HepG2 (cell line): ENCODE results near the gene RNASE13. TPM values are rescaled to one million over a fixed set of nuclear protein-coding genes. Genes with fewer than 3 reads are reported as not detected.

Source experiments
- ATAC-seq: fragments of 200-7000 bp; cut with Tn5 transposase; 3 replicates; pipeline ENCODE4 v1.9.1; 2020; ENCODE audit warnings: mild to moderate bottlenecking, moderate library complexity
- BruUV-seq: library from RNA; stranded (reverse); fragments of 400-500 nt; replicated peaks from 2 replicates; lab custom pipeline; 2021; lab: Mats Ljungman, UMichigan
- CTCF ChIA-PET: fragments of 300-600 bp; formaldehyde crosslinking; extraction: SDS; loops from one replicate; lab custom pipeline; 2021; ENCODE audit warnings: low total read pairs, inconsistent platforms, low intra/inter-chr PET ratio; lab: Yijun Ruan, JAX
- POLR2A ChIA-PET: fragments of 350-600 bp; sonication (Branson Sonifier 250); formaldehyde crosslinking; loops from one replicate; lab custom pipeline; 2020; ENCODE audit warnings: antibody characterized with exemption, inconsistent platforms; lab: Yijun Ruan, JAX
- DNase-seq: peaks from one replicate; pipeline ENCODE4 v3.0.0-alpha.2; 2015; ENCODE audit warnings: low spot score
- FAIRE-seq: peaks from 3 replicates; lab custom pipeline; 2011; peaks lifted over from hg19 to GRCh38; lab: Jason Lieb, UNC
- H2AFZ ChIP-seq: one replicate; pipeline ENCODE4 v1.6.1; 2011; ENCODE audit warnings: low read length, inconsistent platforms
- H3K27ac ChIP-seq: fragments of 300-600 bp; 3 replicates; pipeline ENCODE4 v1.8.0; 2011; ENCODE audit warnings: mixed run types, mild to moderate bottlenecking, mixed read lengths, low read length, inconsistent platforms; ENCODE audit not compliant: insufficient read depth; ENCODE audit errors: extremely low read length
- H3K27me3 ChIP-seq, 2 experiments: fragments of 200-600 bp in 1 of 2; 2 replicates in 1 of 2; 3 replicates in 1 of 2; pipeline versions ENCODE4 v1.6.0 to v1.8.0; 2011; ENCODE audit warnings: low read length in 2 of 2, mild to moderate bottlenecking in 2 of 2, moderate library complexity in 2 of 2, inconsistent platforms in 1 of 2; ENCODE audit not compliant: insufficient read depth in 2 of 2, control insufficient read depth in 1 of 2
- H3K36me3 ChIP-seq, 2 experiments: fragments of 200-600 bp in 1 of 2; replicated peaks in 1 of 2; 2 replicates in 1 of 2; 3 replicates in 1 of 2; pipeline versions ENCODE4 v1.5.1 to v1.8.0; 2011; ENCODE audit warnings: low read length in 2 of 2, inconsistent platforms in 1 of 2; ENCODE audit not compliant: insufficient read depth in 2 of 2, control insufficient read depth in 1 of 2
- H3K4me1 ChIP-seq: 2 replicates; pipeline ENCODE4 v1.5.1; 2012; ENCODE audit warnings: low read length, inconsistent platforms; ENCODE audit not compliant: insufficient read depth
- H3K4me2 ChIP-seq: 2 replicates; pipeline ENCODE4 v1.6.0; 2011; ENCODE audit warnings: low read depth, low read length, inconsistent platforms
- H3K4me3 ChIP-seq, 3 experiments: fragments of 200-600 bp in 1 of 3; sonication (generic), shearing (Covaris generic) in 1 of 3; replicated peaks in 1 of 3; 2 replicates each; pipeline ENCODE4 v1.5.1; 2011 to 2016; ENCODE audit warnings: low read length in 3 of 3, inconsistent platforms in 2 of 3, low read depth in 2 of 3, mild to moderate bottlenecking in 2 of 3, control low read depth in 1 of 3, mixed read lengths in 1 of 3; ENCODE audit not compliant: insufficient read depth in 1 of 3
- H3K79me2 ChIP-seq: one replicate; pipeline ENCODE4 v1.6.1; 2011; ENCODE audit warnings: low read length, inconsistent platforms; ENCODE audit not compliant: insufficient read depth
- H3K9ac ChIP-seq: 2 replicates; pipeline ENCODE4 v1.6.0; 2011; ENCODE audit warnings: mild to moderate bottlenecking, low read depth, low read length, inconsistent platforms; ENCODE audit not compliant: insufficient read depth
- H3K9me3 ChIP-seq: 2 replicates; pipeline ENCODE4 v1.5.1; 2012; ENCODE audit warnings: mild to moderate bottlenecking, low read length
- H4K20me1 ChIP-seq: 2 replicates; pipeline ENCODE4 v1.6.0; 2011; ENCODE audit warnings: inconsistent platforms, mild to moderate bottlenecking, low read length, moderate library complexity; ENCODE audit not compliant: insufficient read depth
- E2F5 ChIP-seq: sonication (generic); formaldehyde crosslinking; conservative IDR thresholded peaks from 2 replicates; pipeline ENCODE4 v1.4.0; 2020; ENCODE audit warnings: missing genetic modification reagents
- EED ChIP-seq: sonication (generic); formaldehyde crosslinking; IDR thresholded peaks from 2 replicates; pipeline ENCODE4 v1.5.0; 2020; ENCODE audit warnings: mild to moderate bottlenecking, missing genetic modification reagents
- GLI4 ChIP-seq: sonication (generic); formaldehyde crosslinking; IDR thresholded peaks from 2 replicates; pipeline ENCODE4 v1.5.1; 2020; ENCODE audit warnings: missing genetic modification reagents, mild to moderate bottlenecking, moderate library complexity, borderline replicate concordance
- HNRNPL ChIP-seq: fragments of 200-400 bp; formaldehyde crosslinking; IDR thresholded peaks from 2 replicates; pipeline ENCODE4 v1.6.1; 2017; ENCODE audit warnings: mild to moderate bottlenecking, low read depth, low read length
- HOXA5 ChIP-seq: sonication (generic); formaldehyde crosslinking; IDR thresholded peaks from 2 replicates; pipeline ENCODE4 v1.4.0; 2020; ENCODE audit warnings: missing genetic modification reagents
- RFXAP ChIP-seq: sonication (generic); formaldehyde crosslinking; IDR thresholded peaks from 2 replicates; pipeline ENCODE4 v1.4.0; 2020; ENCODE audit warnings: missing genetic modification reagents, borderline replicate concordance
- SNAPC2 ChIP-seq: sonication (generic); formaldehyde crosslinking; IDR thresholded peaks from 2 replicates; pipeline ENCODE4 v1.8.1; 2022; ENCODE audit warnings: mild to moderate bottlenecking, missing genetic modification reagents
- ZBTB3 ChIP-seq: sonication (generic); formaldehyde crosslinking; IDR thresholded peaks from 2 replicates; pipeline ENCODE4 v1.4.0; 2020; ENCODE audit warnings: low read depth, mild to moderate bottlenecking, moderate library complexity, missing genetic modification reagents, borderline replicate concordance
- ZFP37 ChIP-seq: sonication (generic); formaldehyde crosslinking; IDR thresholded peaks from 2 replicates; pipeline ENCODE4 v1.4.0; 2020; ENCODE audit warnings: missing genetic modification reagents, borderline replicate concordance
- ZFP41 ChIP-seq: sonication (generic); formaldehyde crosslinking; IDR thresholded peaks from 2 replicates; pipeline ENCODE4 v1.4.0; 2020; ENCODE audit warnings: mild to moderate bottlenecking, missing genetic modification reagents, borderline replicate concordance
- ZFP90 ChIP-seq: sonication (generic); formaldehyde crosslinking; IDR thresholded peaks from 2 replicates; pipeline ENCODE4 v1.8.0; 2022; ENCODE audit warnings: missing genetic modification reagents, mild to moderate bottlenecking, inconsistent platforms, borderline replicate concordance
- ZNF138 ChIP-seq: sonication (generic); formaldehyde crosslinking; IDR thresholded peaks from 2 replicates; pipeline ENCODE4 v1.5.0; 2020; ENCODE audit warnings: mild to moderate bottlenecking, low read depth, missing genetic modification reagents
- ZNF280D ChIP-seq: sonication (generic); formaldehyde crosslinking; IDR thresholded peaks from 2 replicates; pipeline ENCODE4 v1.5.1; 2020; ENCODE audit warnings: mild to moderate bottlenecking, missing genetic modification reagents
- ZNF296 ChIP-seq: sonication (generic); formaldehyde crosslinking; conservative IDR thresholded peaks from 2 replicates; pipeline ENCODE4 v1.5.0; 2020; ENCODE audit warnings: mild to moderate bottlenecking, missing genetic modification reagents
- ZNF329 ChIP-seq: sonication (generic); formaldehyde crosslinking; IDR thresholded peaks from 2 replicates; pipeline ENCODE4 v1.9.0; 2021; ENCODE audit warnings: low read depth, mild to moderate bottlenecking, missing genetic modification reagents
- ZNF616 ChIP-seq: sonication (generic); formaldehyde crosslinking; IDR thresholded peaks from 2 replicates; pipeline ENCODE4 v1.5.0; 2020; ENCODE audit warnings: low read depth, mild to moderate bottlenecking, missing genetic modification reagents
- ZNF644 ChIP-seq: IDR thresholded peaks from 2 replicates; pipeline ENCODE4 v1.6.1; 2016; ENCODE audit warnings: low read depth
- ZNF883 ChIP-seq: sonication (generic); formaldehyde crosslinking; IDR thresholded peaks from 2 replicates; pipeline ENCODE4 v1.5.1; 2020; ENCODE audit warnings: mild to moderate bottlenecking, missing genetic modification reagents; ENCODE audit errors: not compliant biosample characterization
- WGBS: methylation state at CpG from one replicate; pipeline ENCODE4 v1.1.6; 2017; ENCODE audit warnings: low lambda C conversion rate; 5-methylcytosine and 5-hydroxymethylcytosine counted together
- in situ Hi-C: cut with HindIII; loops from 2 replicates; pipeline ENCODE4 v1.10.0; 2017; ENCODE audit warnings: low pct_unique_long_range_greater_than_20kb; ENCODE audit not compliant: extremely low pct_ligation_motif_present
- intact Hi-C: fragments of 100-400 bp; cut with micrococcal nuclease; formaldehyde crosslinking; loops from one replicate; pipeline ENCODE4 v1.10.0; 2022; ENCODE audit not compliant: unreplicated experiment
- polyA plus RNA-seq, 8 experiments: library from polyadenylated mRNA; depleted of rRNA in 3 of 8; stranded (reverse) in 7 of 8; unstranded in 1 of 8; fragments of >200 nt; fragmentation: Illumina TruSeq in 4 of 8; extraction: Trizol in 4 of 8; gene quantifications; 2 replicates each; pipeline versions ENCODE4 v1.2.1 to v1.2.3, GENCODE V29; 2011 to 2016; ENCODE audit warnings: low read depth in 4 of 8, missing spikeins in 1 of 8, mixed read lengths in 1 of 8; ENCODE audit not compliant: insufficient read depth in 1 of 8
- total RNA-seq, 5 experiments: library from RNA; depleted of rRNA; stranded (reverse); fragments of >200 nt; fragmentation: Illumina TruSeq; extraction: Trizol; gene quantifications; 2 replicates each; pipeline ENCODE4 v1.2.3, GENCODE V29; 2016; ENCODE audit warnings: low read depth in 1 of 5
- TF ChIP-seq, protein P1 (sequence below): sonication (generic); formaldehyde crosslinking; conservative IDR thresholded peaks from 2 replicates; pipeline ENCODE4 v1.8.1; 2023; ENCODE audit warnings: missing genetic modification reagents

Gene RNASE13
- total and polyA plus RNA-seq, 2 of the 13 experiments (the other 11 are each of a cell fraction or from before 2014, with no cell fraction given) = 1.0 TPM; not detected in 1

DNA sequence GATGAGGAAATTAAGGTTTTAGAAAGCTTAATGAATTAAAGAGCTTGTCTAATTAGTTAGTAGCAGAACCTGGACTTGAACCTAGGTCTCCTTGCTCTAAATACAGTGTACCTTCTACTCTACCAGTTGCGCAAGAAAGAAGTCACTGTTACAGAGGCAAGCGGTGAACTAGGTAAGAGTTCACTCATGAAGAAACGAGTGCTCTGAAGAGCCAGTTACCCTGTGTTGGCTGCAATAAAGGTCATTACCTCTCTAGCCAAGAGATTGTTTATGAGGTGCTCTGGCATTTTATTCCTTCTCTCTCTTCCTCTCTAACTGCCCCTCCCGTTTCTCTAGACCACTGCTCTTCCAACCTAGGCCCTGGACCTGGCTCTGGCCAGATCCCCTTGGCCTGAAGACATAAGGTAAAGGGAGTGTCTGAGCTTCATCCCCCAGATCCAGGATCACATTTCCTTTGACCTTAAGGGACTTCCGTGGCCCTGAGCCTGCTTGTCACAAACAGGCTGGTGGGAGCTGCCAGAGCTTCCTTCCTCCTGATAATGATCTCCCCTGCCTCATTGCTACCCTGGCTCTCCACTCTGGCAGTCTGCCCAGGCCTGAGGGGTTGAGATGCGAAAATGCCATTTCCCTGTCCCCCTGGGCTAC lies 9.5 kb upstream of the RNASE13 start:
- peak; percentile 42 for ATAC-seq
- ChIA-PET CTCF (interaction anchor here (0.9 to 2.2 kb wide), 2 partner anchors 29 to 48 kb away, joined by 4 to 8 read pairs; no protein-coding TSS in a partner anchor), POLR2A (interaction anchor here (1.2 to 2.3 kb wide), 9 partner anchors 8 to 358 kb away, joined by 3 to 18 read pairs (median 7); partner anchors contain the start of genes ARHGEF40 and NDRG2)
- Histone ChIP-seq H3K9me3 (no peaks in the 10 kb centered on the region), H3K27ac (peak overlapping the region; percentile 83), H2AFZ (no peak overlapping the region), H3K27me3 (no peaks in the 10 kb centered on the region), H3K4me2 (peak overlapping the region; percentile 52), H3K9ac (peak overlapping the region; percentile 14; the same call in 1 of the 2 replicates), H4K20me1 (no peaks in the 10 kb centered on the region), H3K4me1 (peaks cover 75% of the 10 kb centered on the region), H3K36me3 (no peaks in the 10 kb centered on the region), H3K79me2 (no peaks in the 10 kb centered on the region), H3K4me3 (0 out of 6 replicates have a peak overlapping the region, but pooled peaks of 1 of the 3 experiments have one; percentile 15)
- intact Hi-C loops = no loop called here
- BruUV-seq = no TSS peak
- WGBS = 19% methylated on average over 6 of the region's 6 CpGs
- in situ Hi-C loops = loop anchor here (5.0 kb wide), 1 partner anchor 187 kb away; no protein-coding TSS in a partner anchor
- peak; percentile 78 for DNase-seq
- FAIRE-seq = peak; percentile 73
- TF ChIP-seq GLI4 (CRISPR knock-in tag) (no peak), ZFP37 (no peak), ZFP90 (CRISPR knock-in tag) (no peak), EED (CRISPR knock-in tag) (no peak), ZNF329 (no peak), SNAPC2 (CRISPR knock-in tag) (0 out of 2 replicates have a peak, but pooled peaks have one; percentile 59), RFXAP (CRISPR knock-in tag) (no peak), ZFP41 (CRISPR knock-in tag) (no peak), ZNF138 (CRISPR knock-in tag) (no peak), ZBTB3 (CRISPR knock-in tag) (no peak), E2F5 (CRISPR knock-in tag) (no peak), ZNF644 (CRISPR knock-in tag) (peak; percentile 97), ZNF280D (0 out of 2 replicates have a peak, but pooled peaks have one; percentile 59), ZNF296 (CRISPR knock-in tag) (no peak), ZNF616 (no peak), HNRNPL (no peak), ZNF883 (CRISPR knock-in tag) (no peak), HOXA5 (CRISPR knock-in tag) (no peak)
- TF ChIP-seq, protein P1, sequence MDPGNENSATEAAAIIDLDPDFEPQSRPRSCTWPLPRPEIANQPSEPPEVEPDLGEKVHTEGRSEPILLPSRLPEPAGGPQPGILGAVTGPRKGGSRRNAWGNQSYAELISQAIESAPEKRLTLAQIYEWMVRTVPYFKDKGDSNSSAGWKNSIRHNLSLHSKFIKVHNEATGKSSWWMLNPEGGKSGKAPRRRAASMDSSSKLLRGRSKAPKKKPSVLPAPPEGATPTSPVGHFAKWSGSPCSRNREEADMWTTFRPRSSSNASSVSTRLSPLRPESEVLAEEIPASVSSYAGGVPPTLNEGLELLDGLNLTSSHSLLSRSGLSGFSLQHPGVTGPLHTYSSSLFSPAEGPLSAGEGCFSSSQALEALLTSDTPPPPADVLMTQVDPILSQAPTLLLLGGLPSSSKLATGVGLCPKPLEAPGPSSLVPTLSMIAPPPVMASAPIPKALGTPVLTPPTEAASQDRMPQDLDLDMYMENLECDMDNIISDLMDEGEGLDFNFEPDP = no peak
